Upper lobe of left lung (tissue), 6 donors: ENCODE measurements around the gene EMILIN1. TPM values are rescaled to one million over a fixed set of nuclear protein-coding genes. Genes with fewer than 3 reads are reported as not detected.

Source experiments
- ATAC-seq, 2 donors: fragments of 200-7000 bp; cut with Tn5 transposase; one replicate each; pipeline ENCODE4 v1.9.1; 2022; ENCODE audit warnings: mild to moderate bottlenecking in 2 of 2, moderate library complexity in 2 of 2; ENCODE audit not compliant: low FRiP score in 2 of 2
- DNase-seq, 2 donors: peaks; one replicate each; pipeline ENCODE4 v3.0.0-alpha.2; 2019 to 2020
- H3K27ac ChIP-seq, 4 donors: fragments of 200-600 bp; sonication (generic); one replicate each; pipeline ENCODE4 v1.5.1; 2016 to 2019
- H3K27me3 ChIP-seq, 4 donors: fragments of 200-600 bp; sonication (generic); one replicate each; pipeline ENCODE4 v1.5.1; 2017 to 2019
- H3K36me3 ChIP-seq, 4 donors: fragments of 200-600 bp; sonication (generic); one replicate each; pipeline ENCODE4 v1.5.1; 2016 to 2019
- H3K4me1 ChIP-seq, 4 donors: fragments of 200-600 bp; sonication (generic); one replicate each; pipeline ENCODE4 v1.5.1; 2018 to 2019
- H3K4me3 ChIP-seq, 4 donors: fragments of 200-600 bp; sonication (generic); one replicate each; pipeline ENCODE4 v1.5.1; 2017 to 2019; ENCODE audit warnings: mild to moderate bottlenecking in 2 of 4, moderate library complexity in 1 of 4
- H3K9me3 ChIP-seq, 4 donors: fragments of 200-600 bp; sonication (generic); one replicate each; pipeline ENCODE4 v1.5.1; 2018 to 2019
- EP300 ChIP-seq, 4 donors: sonication (generic); formaldehyde crosslinking; IDR thresholded peaks; one replicate each; pipeline ENCODE4 v1.5.1; 2017; ENCODE audit warnings: antibody characterized with exemption in 4 of 4, control low read depth in 2 of 4
- POLR2A ChIP-seq, 4 donors: fragments of 450-650 bp; IDR thresholded peaks; one replicate each; pipeline ENCODE4 v1.5.1; 2016 to 2017; ENCODE audit warnings: antibody characterized with exemption in 4 of 4, mild to moderate bottlenecking in 2 of 4
- POLR2AphosphoS5 ChIP-seq, 2 donors: sonication (generic); formaldehyde crosslinking; IDR thresholded peaks; one replicate each; pipeline ENCODE4 v1.5.1; 2017; ENCODE audit warnings: antibody characterized with exemption in 2 of 2
- WGBS, 2 donors: methylation state at CpG; one replicate each; pipeline ENCODE4 v1.1.5; 2017 to 2018; 5-methylcytosine and 5-hydroxymethylcytosine counted together
- total RNA-seq, 6 donors: library from RNA; depleted of rRNA in 4 of 6; stranded (reverse); fragments of >200 nt in 4 of 6; gene quantifications; one replicate each; pipeline versions ENCODE4 v1.1.0 to v1.2.1, GENCODE V29; 2016 to 2021
- TF ChIP-seq, protein P1 (sequence below), 6 experiments: fragments of 450-650 bp in 4 of 6; fragments of 200-600 bp in 2 of 6; sonication (generic) in 2 of 6; IDR thresholded peaks; one replicate each; pipeline ENCODE4 v1.5.1; 2016 to 2019; ENCODE audit warnings: antibody characterized with exemption in 6 of 6
- donor health status: DM: no; HTN: no; CAD: no; lungs with moderate emphysema.
- donor health status: DM: no; HTN: yes; CAD: no; lungs with severe emphysema.

Gene EMILIN1
- total RNA-seq, 6 donors from 2014 or later, result 20.7 to 158 (median 49.0) TPM

DNA sequence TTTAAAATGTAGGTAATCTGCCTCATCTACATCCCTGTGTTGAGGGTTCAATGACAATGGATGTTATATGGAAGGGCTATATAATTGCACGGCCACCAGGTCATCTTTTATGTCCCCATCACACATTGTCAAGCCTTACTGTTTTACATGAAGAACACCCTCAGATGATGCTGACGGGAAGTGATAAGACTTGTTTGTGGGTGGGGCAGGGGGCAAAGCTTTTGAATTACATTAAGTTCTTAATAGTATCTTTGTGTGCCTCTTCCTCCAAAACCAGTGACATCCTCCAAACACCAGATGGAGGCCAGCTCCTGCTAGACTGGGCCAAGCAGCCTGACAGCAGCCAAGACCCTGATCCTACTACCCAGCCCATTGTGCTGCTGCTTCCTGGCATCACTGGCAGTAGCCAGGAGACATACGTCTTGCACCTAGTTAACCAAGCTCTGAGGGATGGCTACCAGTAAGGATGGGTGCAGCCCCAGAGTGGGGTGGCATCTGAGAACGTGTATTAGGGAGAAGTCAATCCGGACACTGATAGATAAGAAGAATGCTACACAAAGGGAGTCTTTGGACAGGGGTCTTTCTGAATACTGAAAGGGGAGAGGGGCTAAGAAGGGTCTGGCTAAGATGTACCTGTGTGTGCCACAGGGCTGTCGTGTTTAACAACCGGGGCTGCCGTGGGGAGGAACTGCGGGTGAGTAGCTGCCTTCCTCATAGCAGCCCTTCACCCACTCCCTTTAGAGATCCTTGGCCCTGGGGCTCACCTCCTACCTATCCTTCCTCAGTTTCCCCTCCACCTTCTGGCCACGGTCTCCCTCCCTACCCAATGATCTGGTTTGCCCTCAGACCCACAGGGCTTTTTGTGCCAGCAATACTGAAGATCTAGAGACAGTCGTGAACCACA lies 50.5 kb downstream of the EMILIN1 start:
- Histone ChIP-seq H3K9me3 (no peaks in the 10 kb centered on the region), H3K4me1 (peaks cover 9 to 23% (median 14%) of the 10 kb centered on the region in 4 donors), H3K27me3 (no peaks in the 10 kb centered on the region), H3K4me3 (no peak overlapping the region), H3K36me3 (peaks cover 0 to 36% (median 28%) of the 10 kb centered on the region in 4 donors), H3K27ac (no peak overlapping the region)
- 76 to 78% methylated on average over 11 of the region's 11 CpGs for WGBS, 2 donors
- DNase-seq (no peak), ATAC-seq (no peak)
- TF ChIP-seq POLR2A (IDR thresholded peaks at IDR 0.05), result no peak
- no peak for TF ChIP-seq EP300 (IDR thresholded peaks at IDR 0.05)
- TF ChIP-seq, protein P1, sequence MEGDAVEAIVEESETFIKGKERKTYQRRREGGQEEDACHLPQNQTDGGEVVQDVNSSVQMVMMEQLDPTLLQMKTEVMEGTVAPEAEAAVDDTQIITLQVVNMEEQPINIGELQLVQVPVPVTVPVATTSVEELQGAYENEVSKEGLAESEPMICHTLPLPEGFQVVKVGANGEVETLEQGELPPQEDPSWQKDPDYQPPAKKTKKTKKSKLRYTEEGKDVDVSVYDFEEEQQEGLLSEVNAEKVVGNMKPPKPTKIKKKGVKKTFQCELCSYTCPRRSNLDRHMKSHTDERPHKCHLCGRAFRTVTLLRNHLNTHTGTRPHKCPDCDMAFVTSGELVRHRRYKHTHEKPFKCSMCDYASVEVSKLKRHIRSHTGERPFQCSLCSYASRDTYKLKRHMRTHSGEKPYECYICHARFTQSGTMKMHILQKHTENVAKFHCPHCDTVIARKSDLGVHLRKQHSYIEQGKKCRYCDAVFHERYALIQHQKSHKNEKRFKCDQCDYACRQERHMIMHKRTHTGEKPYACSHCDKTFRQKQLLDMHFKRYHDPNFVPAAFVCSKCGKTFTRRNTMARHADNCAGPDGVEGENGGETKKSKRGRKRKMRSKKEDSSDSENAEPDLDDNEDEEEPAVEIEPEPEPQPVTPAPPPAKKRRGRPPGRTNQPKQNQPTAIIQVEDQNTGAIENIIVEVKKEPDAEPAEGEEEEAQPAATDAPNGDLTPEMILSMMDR (IDR thresholded peaks at IDR 0.05), result no peak
- TF ChIP-seq POLR2AphosphoS5 (IDR thresholded peaks at IDR 0.05), result no peak

DNA sequence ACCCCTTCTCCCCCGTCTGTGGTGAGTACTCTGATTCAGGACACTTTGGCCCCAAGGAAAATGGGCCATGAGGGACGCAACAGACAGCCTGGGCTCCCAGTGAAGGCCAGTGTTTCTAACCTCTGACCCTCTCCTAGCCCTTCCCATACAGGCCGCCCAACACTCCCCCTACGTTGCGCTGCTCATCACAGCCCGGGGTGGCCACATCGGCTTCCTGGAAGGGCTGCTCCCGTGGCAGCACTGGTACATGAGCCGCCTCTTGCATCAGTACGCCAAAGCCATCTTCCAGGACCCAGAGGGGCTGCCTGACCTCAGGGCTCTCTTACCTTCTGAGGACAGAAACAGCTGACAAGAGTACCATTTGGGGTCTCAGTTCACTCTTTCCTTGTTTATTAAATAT lies 52.0 kb downstream of the EMILIN1 start:
- Histone ChIP-seq H3K4me3 (no peak overlapping the region), H3K4me1 (peaks cover 9 to 22% (median 13%) of the 10 kb centered on the region in 4 donors)
- 91 to 93% methylated on average over 10 of the region's 10 CpGs for WGBS, 2 donors

DNA sequence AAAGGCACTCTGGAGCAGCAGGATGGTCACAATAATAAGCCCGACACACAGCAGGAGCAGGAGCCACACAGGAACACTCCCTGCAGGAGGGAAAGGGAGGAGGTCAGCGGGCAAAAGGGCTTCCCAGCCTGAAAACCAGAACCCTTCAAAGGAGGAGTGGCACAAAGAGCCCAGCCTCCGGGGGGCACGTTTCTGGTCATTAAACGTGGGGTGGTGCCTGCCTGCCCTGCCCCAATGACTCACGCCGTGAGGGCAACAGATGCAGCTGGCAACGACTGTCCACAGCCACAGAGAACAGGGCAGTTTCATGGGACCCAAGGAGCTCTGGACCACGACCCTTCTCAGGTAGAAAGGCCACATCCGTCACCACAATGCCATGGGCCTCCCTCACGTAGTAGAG lies 53.0 kb downstream of the EMILIN1 start:
- peaks cover 9 to 22% (median 13%) of the 10 kb centered on the region in 4 donors for H3K4me1 ChIP-seq
- WGBS, 2 donors, result 86 to 94% methylated on average over 4 to 9 of the region's 11 CpGs
- no peak overlapping the region for H3K4me3 ChIP-seq
- no peaks in the 10 kb centered on the region for H3K9me3 ChIP-seq
- no peaks in the 10 kb centered on the region for H3K27me3 ChIP-seq
- ATAC-seq (no peak), DNase-seq (no peak)
- TF ChIP-seq, protein P1 (IDR thresholded peaks at IDR 0.05), result no peak
- TF ChIP-seq EP300 (IDR thresholded peaks at IDR 0.05) (no peak), POLR2A (IDR thresholded peaks at IDR 0.05) (no peak), POLR2AphosphoS5 (IDR thresholded peaks at IDR 0.05) (no peak)
- H3K36me3 ChIP-seq, result peaks cover 0 to 36% (median 28%) of the 10 kb centered on the region in 4 donors
- no peak overlapping the region for H3K27ac ChIP-seq

More for the DNA sequence above, 52.0 kb downstream of the EMILIN1 start:
- no peak for DNase-seq
- no peak for TF ChIP-seq EP300 (IDR thresholded peaks at IDR 0.05)
- TF ChIP-seq POLR2AphosphoS5 (IDR thresholded peaks at IDR 0.05), result no peak
- TF ChIP-seq POLR2A (IDR thresholded peaks at IDR 0.05), result no peak
- no peaks in the 10 kb centered on the region for H3K9me3 ChIP-seq
- H3K27me3 ChIP-seq, result no peaks in the 10 kb centered on the region
- ATAC-seq, result no peak
- no peak overlapping the region for H3K27ac ChIP-seq
- peaks cover 0 to 36% (median 28%) of the 10 kb centered on the region in 4 donors for H3K36me3 ChIP-seq

DNA sequence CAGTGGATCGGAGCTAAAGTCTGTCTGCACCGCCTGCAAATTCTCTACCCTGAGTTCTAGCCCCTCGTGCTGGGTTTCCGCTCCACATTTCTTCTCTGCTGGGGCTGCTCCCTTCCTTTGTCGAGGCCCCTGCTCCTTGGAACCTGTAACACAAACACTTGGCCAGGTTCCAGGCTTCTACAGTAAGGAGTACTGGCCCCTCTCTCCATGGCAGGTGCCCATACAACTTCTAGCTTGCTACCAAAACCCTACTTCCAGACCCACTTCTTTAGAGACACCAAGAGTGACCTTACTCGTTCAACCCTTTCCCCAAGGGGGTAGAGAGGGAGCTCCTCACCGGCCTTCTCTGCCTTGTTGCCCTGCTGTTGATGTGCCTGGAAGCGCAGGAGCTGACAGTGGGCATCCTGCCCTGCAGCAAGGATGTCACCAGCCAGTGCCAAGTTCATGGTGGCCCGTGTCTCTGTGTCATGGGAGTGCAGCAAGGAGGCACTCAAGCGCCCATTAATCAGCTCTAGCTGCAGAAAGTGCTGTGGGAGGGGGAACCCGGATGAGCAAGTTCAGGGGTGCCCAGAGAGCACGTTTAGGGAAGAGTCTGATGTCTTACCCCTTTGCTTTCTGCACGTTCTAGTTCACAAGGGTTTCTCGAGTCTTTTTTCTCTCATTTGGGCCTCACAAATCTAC lies 54.9 kb downstream of the EMILIN1 start:
- H3K27me3 ChIP-seq, result no peaks in the 10 kb centered on the region
- H3K9me3 ChIP-seq, result no peaks in the 10 kb centered on the region
- H3K27ac ChIP-seq, result peak overlapping the region in 3 of 4 donors; percentile 85 to 96 (median 93)
- peak overlapping the region; percentile 86 to 100 (median 92) for H3K4me3 ChIP-seq
- peaks cover 0 to 36% (median 28%) of the 10 kb centered on the region in 4 donors for H3K36me3 ChIP-seq
- ATAC-seq (no peak), DNase-seq (no peak)
- H3K4me1 ChIP-seq, result peaks cover 9 to 22% (median 13%) of the 10 kb centered on the region in 4 donors
- TF ChIP-seq POLR2A (IDR thresholded peaks at IDR 0.05) (no peak), POLR2AphosphoS5 (IDR thresholded peaks at IDR 0.05) (no peak), EP300 (IDR thresholded peaks at IDR 0.05) (no peak)
- TF ChIP-seq, protein P1 (IDR thresholded peaks at IDR 0.05), result no peak
- 44 to 46% methylated on average over 10 to 14 of the region's 14 CpGs for WGBS, 2 donors
